NB4 (cell line): ENCODE measurements around the gene FAM107B.

ENCODE experiments used
- DNase-seq: peaks from one replicate; pipeline ENCODE4 v3.0.0; 2010; ENCODE audit warnings: low read depth
- H3K4me3 ChIP-seq: one replicate; pipeline ENCODE4 v1.5.1; 2011; ENCODE audit warnings: mild to moderate bottlenecking, low read depth, low read length, moderate library complexity
- CTCF ChIP-seq: IDR thresholded peaks from one replicate; pipeline ENCODE4 v1.5.1; 2012; ENCODE audit warnings: low read depth, low read length
- MAX ChIP-seq: IDR thresholded peaks from 2 replicates; pipeline ENCODE4 v1.6.1; 2011; ENCODE audit warnings: low read depth, low read length
- MYC ChIP-seq: IDR thresholded peaks from 2 replicates; pipeline ENCODE4 v1.6.1; 2011; ENCODE audit warnings: low read depth, low read length
- POLR2A ChIP-seq: IDR thresholded peaks from 2 replicates; pipeline ENCODE4 v1.6.1; 2011; ENCODE audit warnings: mild to moderate bottlenecking; ENCODE audit not compliant: insufficient read length; ENCODE audit errors: extremely low read depth

FAM107B gene

GRCh38 chr10:14508725-14509124, 266.0 kb downstream of the FAM107B start:
- no peak for DNase-seq
- TF ChIP-seq MAX (no peak), POLR2A (no peak)
- no peak overlapping the region for H3K4me3 ChIP-seq

DNA sequence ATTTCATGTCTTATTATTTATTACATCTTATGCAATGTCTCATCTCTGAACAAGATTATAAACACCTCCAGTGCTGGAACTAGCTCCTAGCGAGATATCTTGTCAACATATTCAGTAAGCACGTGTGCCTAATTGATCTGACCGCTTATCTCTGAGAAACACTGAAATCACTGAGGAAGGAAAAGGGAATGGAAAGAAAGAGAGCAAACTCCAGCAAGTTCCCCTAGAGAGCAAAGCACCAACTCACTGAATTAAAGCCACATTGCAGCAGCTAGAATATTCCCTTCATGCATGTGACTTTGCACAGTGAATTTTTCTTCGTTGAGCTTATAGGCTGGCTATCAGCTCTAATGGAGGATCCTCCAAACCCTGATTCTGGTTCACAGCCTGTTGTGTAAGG, 266.9 kb downstream of the FAM107B start:
- no peak for TF ChIP-seq MAX
- no peak for TF ChIP-seq POLR2A
- TF ChIP-seq CTCF = no peak
- no peak for TF ChIP-seq MYC
- DNase-seq = no peak
- H3K4me3 ChIP-seq = no peak overlapping the region

GRCh38 chr10:14507176-14507575, 267.5 kb downstream of the FAM107B start:
- DNase-seq = no peak
- H3K4me3 ChIP-seq = no peak overlapping the region
- TF ChIP-seq CTCF (no peak), MYC (no peak), MAX (no peak), POLR2A (no peak)

- TF ChIP-seq CTCF (no peak), MAX (no peak), MYC (no peak), POLR2A (no peak)
- DNase-seq = no peak
- no peak overlapping the region for H3K4me3 ChIP-seq
Observed at GRCh38 chr10:14502431-14502830, 272.3 kb downstream of the FAM107B start.

DNA sequence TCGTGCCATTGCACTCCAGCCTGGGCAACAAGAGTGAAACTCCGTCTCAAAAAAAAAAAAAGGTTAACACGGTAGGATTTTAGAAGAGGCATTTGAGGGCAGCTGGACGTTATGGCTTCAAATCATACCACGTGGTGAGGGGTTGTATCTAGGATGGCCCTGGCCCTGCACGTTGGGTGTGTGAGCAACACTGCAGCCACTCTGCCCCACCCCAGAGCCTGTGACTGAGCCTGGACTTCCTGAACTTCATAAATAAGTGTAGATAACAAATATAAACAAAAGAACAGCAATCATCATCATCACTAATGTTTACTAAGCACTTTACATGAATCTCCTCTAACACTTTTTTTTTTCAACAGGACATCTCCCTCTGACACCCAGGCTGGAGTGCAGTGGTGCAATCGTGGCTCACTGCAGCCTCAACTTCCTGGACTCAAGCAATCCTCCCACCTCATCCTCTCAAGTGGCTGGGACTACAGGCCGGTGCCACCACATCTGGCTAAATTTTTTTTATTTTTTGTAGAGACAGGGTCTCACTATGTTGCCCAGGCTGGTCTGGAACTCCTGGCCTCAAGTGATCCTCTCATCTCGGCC, 274.4 kb downstream of the FAM107B start:
- no peak for TF ChIP-seq CTCF
- TF ChIP-seq MYC = no peak
- no peak for TF ChIP-seq MAX
- no peak for TF ChIP-seq POLR2A
- peak; percentile 41 for DNase-seq
- no peak overlapping the region for H3K4me3 ChIP-seq

DNA sequence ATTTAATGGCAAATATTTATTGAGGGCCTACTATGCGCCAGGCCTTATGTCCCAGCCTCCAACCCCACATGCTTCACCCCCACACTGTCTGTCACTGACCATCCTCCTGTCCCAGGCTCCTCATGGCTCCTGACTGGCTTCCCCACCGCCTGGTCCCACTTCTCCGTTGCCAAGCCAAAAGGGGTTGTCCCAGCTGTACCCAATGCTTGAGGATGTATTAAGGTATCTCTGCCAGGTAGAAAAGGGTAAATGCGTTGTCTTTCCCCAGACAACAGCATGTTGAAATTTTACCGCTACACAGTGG, 275.1 kb downstream of the FAM107B start:
- no peak for TF ChIP-seq MAX
- TF ChIP-seq MYC = no peak
- TF ChIP-seq POLR2A = no peak
- no peak for TF ChIP-seq CTCF
- H3K4me3 ChIP-seq = no peak overlapping the region
- DNase-seq = no peak
